Transverse colon (tissue), 4 donors: ENCODE results near the gene S100A11. TPM values are rescaled to one million over a fixed set of nuclear protein-coding genes. Genes with fewer than 3 reads are reported as not detected.
A peak's percentile ranks its signal among the peaks of the same experiment; 100 is the strongest.

Source experiments
- DNase-seq: peaks from one replicate; pipeline ENCODE4 v3.0.0-alpha.2; 2019
- H3K27ac ChIP-seq, 4 donors: fragments of 200-600 bp; sonication (generic); 2 replicates each; pipeline ENCODE4 v1.5.1; 2016 to 2018; ENCODE audit warnings: inconsistent platforms in 4 of 4
- H3K27me3 ChIP-seq: fragments of 200-600 bp; sonication (generic); 2 replicates; pipeline ENCODE4 v1.5.1; 2017; ENCODE audit warnings: inconsistent platforms
- H3K36me3 ChIP-seq, 4 donors: fragments of 200-600 bp; sonication (generic); 2 replicates each; pipeline ENCODE4 v1.5.1; 2017 to 2019; ENCODE audit warnings: inconsistent platforms in 4 of 4
- H3K4me1 ChIP-seq, 4 donors: fragments of 200-600 bp; sonication (generic); 2 replicates each; pipeline ENCODE4 v1.5.1; 2017 to 2020; ENCODE audit warnings: inconsistent platforms in 4 of 4
- H3K4me3 ChIP-seq, 4 donors: fragments of 200-600 bp; sonication (generic); 1 replicate in 1 of 4; 2 replicates in 3 of 4; pipeline versions ENCODE4 v1.5.1 to v1.6.1; 2017 to 2019; ENCODE audit warnings: inconsistent platforms in 4 of 4
- H3K9me3 ChIP-seq, 2 donors: fragments of 200-600 bp; sonication (generic); 2 replicates each; pipeline ENCODE4 v1.5.1; 2017 to 2019; ENCODE audit warnings: inconsistent platforms in 2 of 2
- EP300 ChIP-seq: sonication (generic); formaldehyde crosslinking; IDR thresholded peaks from one replicate; pipeline ENCODE4 v1.6.1; 2017; ENCODE audit warnings: antibody characterized with exemption, low read depth
- POLR2A ChIP-seq: fragments of 450-650 bp; IDR thresholded peaks from one replicate; pipeline ENCODE4 v1.6.1; 2016; ENCODE audit warnings: antibody characterized with exemption, mild to moderate bottlenecking, moderate library complexity
- POLR2AphosphoS5 ChIP-seq, 3 donors: sonication (generic); formaldehyde crosslinking; IDR thresholded peaks; one replicate each; pipeline ENCODE4 v1.6.1; 2016; ENCODE audit warnings: antibody characterized with exemption in 3 of 3
- WGBS, 2 donors: methylation state at CpG; one replicate each; pipeline ENCODE4 v1.1.5; 2018; ENCODE audit warnings: low coverage in 1 of 2; 5-methylcytosine and 5-hydroxymethylcytosine counted together
- in situ Hi-C, 4 donors: fragments of 200-750 bp; cut with MboI; loops; one replicate each; pipeline versions ENCODE4 v1.15.0 to v1.15.1; 2017; ENCODE audit warnings: low sequenced_read_pairs in 3 of 4, low pct_ligation_motif_present in 1 of 4, low pct_unique_long_range_greater_than_20kb in 1 of 4
- intact Hi-C: fragments of 100-400 bp; cut with DNase I; formaldehyde crosslinking; loops from one replicate; pipeline ENCODE4 v1.15.1; 2023; ENCODE audit warnings: low total_unique reads
- total RNA-seq, 4 donors: library from RNA; depleted of rRNA; stranded (reverse); fragments of >200 nt; gene quantifications; one replicate each; pipeline ENCODE4 v1.1.0, GENCODE V29; 2016
- TF ChIP-seq, protein P1 (sequence below), 5 experiments: fragments of 200-600 bp in 3 of 5; fragments of 450-650 bp in 2 of 5; sonication (generic) in 3 of 5; IDR thresholded peaks; 1 replicate in 2 of 5; 2 replicates in 3 of 5; pipeline ENCODE4 v1.5.1; 2016 to 2017; ENCODE audit warnings: antibody characterized with exemption in 5 of 5, inconsistent platforms in 3 of 5, mild to moderate bottlenecking in 2 of 5, moderate library complexity in 1 of 5

The S100A11 gene
- total RNA-seq, 4 donors from 2014 or later = 35.6 to 108 (median 54.8) TPM

- DNase-seq = no peak
- Histone ChIP-seq H3K4me3 (peak overlapping the region in 1 of 4 donors; percentile 74), H3K27me3 (no peaks in the 10 kb centered on the region), H3K27ac (peak overlapping the region; percentile 92 to 96 (median 94)), H3K9me3 (no peaks in the 10 kb centered on the region), H3K4me1 (peaks cover 7 to 33% (median 24%) of the 10 kb centered on the region in 4 donors), H3K36me3 (peaks cover 0 to 24% (median 11%) of the 10 kb centered on the region in 4 donors)
- WGBS, 2 donors = 50 to 69% methylated on average over 1 of the region's 1 CpG
- TF ChIP-seq POLR2A (no peak), POLR2AphosphoS5 (IDR thresholded peaks at IDR 0.05) (no peak), EP300 (no peak)
- TF ChIP-seq, protein P1, sequence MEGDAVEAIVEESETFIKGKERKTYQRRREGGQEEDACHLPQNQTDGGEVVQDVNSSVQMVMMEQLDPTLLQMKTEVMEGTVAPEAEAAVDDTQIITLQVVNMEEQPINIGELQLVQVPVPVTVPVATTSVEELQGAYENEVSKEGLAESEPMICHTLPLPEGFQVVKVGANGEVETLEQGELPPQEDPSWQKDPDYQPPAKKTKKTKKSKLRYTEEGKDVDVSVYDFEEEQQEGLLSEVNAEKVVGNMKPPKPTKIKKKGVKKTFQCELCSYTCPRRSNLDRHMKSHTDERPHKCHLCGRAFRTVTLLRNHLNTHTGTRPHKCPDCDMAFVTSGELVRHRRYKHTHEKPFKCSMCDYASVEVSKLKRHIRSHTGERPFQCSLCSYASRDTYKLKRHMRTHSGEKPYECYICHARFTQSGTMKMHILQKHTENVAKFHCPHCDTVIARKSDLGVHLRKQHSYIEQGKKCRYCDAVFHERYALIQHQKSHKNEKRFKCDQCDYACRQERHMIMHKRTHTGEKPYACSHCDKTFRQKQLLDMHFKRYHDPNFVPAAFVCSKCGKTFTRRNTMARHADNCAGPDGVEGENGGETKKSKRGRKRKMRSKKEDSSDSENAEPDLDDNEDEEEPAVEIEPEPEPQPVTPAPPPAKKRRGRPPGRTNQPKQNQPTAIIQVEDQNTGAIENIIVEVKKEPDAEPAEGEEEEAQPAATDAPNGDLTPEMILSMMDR (IDR thresholded peaks at IDR 0.05) = no peak
- in situ Hi-C loops = no loop called here
- intact Hi-C loops = no loop called here
Observed at GRCh38 chr1:152034324-152034653, 2.5 kb downstream of the S100A11 start.

- 90 to 94% methylated on average over 4 of the region's 4 CpGs for WGBS, 2 donors
- intact Hi-C loops = no loop called here
- in situ Hi-C loops = no loop called here
- Histone ChIP-seq H3K36me3 (peaks cover 0 to 24% (median 11%) of the 10 kb centered on the region in 4 donors), H3K4me1 (peaks cover 1 to 15% (median 11%) of the 10 kb centered on the region in 4 donors), H3K4me3 (no peak overlapping the region), H3K27ac (no peak overlapping the region), H3K9me3 (no peaks in the 10 kb centered on the region), H3K27me3 (no peaks in the 10 kb centered on the region)
- TF ChIP-seq, protein P1 (IDR thresholded peaks at IDR 0.05) = no peak
- TF ChIP-seq EP300 = no peak
- TF ChIP-seq POLR2A = no peak
- TF ChIP-seq POLR2AphosphoS5 (IDR thresholded peaks at IDR 0.05) = no peak
- no peak for DNase-seq
Observed at GRCh38 chr1:152029929-152030211, 6.9 kb downstream of the S100A11 start.

DNA sequence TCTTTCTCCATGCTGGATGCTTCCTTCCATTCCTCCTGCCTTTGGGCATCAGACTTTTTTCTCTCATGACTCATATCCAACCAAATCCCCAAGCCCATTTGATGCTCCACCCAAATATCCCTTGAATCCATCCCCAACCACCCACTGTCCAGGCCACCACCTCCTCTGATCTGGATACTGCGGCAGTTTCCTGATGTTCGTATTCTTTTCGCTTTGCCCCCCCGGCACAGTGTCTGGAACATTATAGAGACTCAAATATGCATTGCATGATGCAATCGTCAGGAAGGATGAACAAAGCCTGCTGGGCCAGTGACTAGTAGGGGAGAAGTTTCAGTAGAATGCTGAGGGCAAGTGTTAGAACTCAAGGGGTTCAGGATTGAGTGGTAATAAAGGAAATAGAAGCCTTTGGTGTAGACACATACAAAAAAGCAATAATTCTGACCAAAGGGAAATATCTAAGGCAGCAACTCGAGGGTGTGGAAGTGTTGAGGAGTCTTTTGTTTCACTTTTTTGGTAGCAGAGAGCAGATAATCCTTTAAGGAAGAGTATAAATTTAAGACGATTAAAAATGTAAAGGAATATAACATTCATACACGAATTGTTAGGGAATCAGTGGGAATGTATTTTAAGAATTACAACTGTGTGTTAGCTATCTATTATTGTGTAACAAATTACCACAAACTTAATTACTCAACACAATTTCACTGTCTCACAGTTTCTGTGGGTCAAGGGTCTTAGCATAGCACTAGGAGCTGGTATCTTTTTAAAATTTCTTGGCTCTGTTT is 7.5 kb downstream of the S100A11 start:
- no peak overlapping the region for H3K27ac ChIP-seq
- WGBS, 2 donors = 87 to 88% methylated on average over 8 of the region's 8 CpGs

GRCh38 chr1:152026895-152027294 is 9.9 kb downstream of the S100A11 start:
- Histone ChIP-seq H3K27ac (no peak overlapping the region), H3K4me3 (no peak overlapping the region)
- no peak for DNase-seq

More for the DNA sequence above, 7.5 kb downstream of the S100A11 start:
- intact Hi-C loops = no loop called here
- no peak for DNase-seq
- no peak overlapping the region for H3K4me3 ChIP-seq
- in situ Hi-C loops = no loop called here
- peaks cover 0 to 10% (median 7%) of the 10 kb centered on the region in 4 donors for H3K4me1 ChIP-seq
- no peaks in the 10 kb centered on the region for H3K27me3 ChIP-seq
- TF ChIP-seq POLR2AphosphoS5 (IDR thresholded peaks at IDR 0.05) = no peak
- TF ChIP-seq, protein P1 (IDR thresholded peaks at IDR 0.05) = no peak
- TF ChIP-seq EP300 = no peak
- no peak for TF ChIP-seq POLR2A
- peaks cover 0 to 24% (median 11%) of the 10 kb centered on the region in 4 donors for H3K36me3 ChIP-seq
- no peaks in the 10 kb centered on the region for H3K9me3 ChIP-seq

More at GRCh38 chr1:152026895-152027294, 9.9 kb downstream of the S100A11 start:
- Histone ChIP-seq H3K36me3 (peaks cover 0 to 10% (median 2%) of the 10 kb centered on the region in 4 donors), H3K4me1 (no peaks in the 10 kb centered on the region), H3K9me3 (no peaks in the 10 kb centered on the region), H3K27me3 (no peaks in the 10 kb centered on the region)
- WGBS, 2 donors = 57 to 69% methylated on average over 2 to 3 of the region's 3 CpGs
- no peak for TF ChIP-seq POLR2AphosphoS5 (IDR thresholded peaks at IDR 0.05)
- TF ChIP-seq POLR2A = no peak
- TF ChIP-seq, protein P1 (IDR thresholded peaks at IDR 0.05) = no peak
- in situ Hi-C loops = no loop called here
- intact Hi-C loops = no loop called here
